NCI-H2107 treated with DMSO at 0.1 percent for 48 hours (cell line): ENCODE data around the gene TP73.
"Not testable (repeated sequence)": the region's sequence is repeated elsewhere in the genome, so short reads cannot be mapped to it uniquely, and the experiment has no call there.

ENCODE experiments used
- DNase-seq: peaks from one replicate; lab custom pipeline; 2025; ENCODE audit not compliant: unreplicated experiment; lab: John Stamatoyannopoulos, UW

The TP73 gene

GRCh38 chr1:3740752-3741151, 88.4 kb downstream of the TP73 start:
- DNase-seq, result no peak

- no peak for DNase-seq
Measured at GRCh38 chr1:3741566-3742438, 89.5 kb downstream of the TP73 start.

- no peak for DNase-seq
Measured at GRCh38 chr1:3742439-3743298, 90.4 kb downstream of the TP73 start.

- DNase-seq, result no peak
Measured at GRCh38 chr1:3743421-3743820, 91.1 kb downstream of the TP73 start.

GRCh38 chr1:3743826-3744225, 91.5 kb downstream of the TP73 start:
- no peak for DNase-seq

GRCh38 chr1:3744646-3745045, 92.3 kb downstream of the TP73 start:
- no peak for DNase-seq

- no peak for DNase-seq
Measured at GRCh38 chr1:3745071-3745470, 92.8 kb downstream of the TP73 start.

- DNase-seq, result no peak
Measured at GRCh38 chr1:3745590-3746381, 93.5 kb downstream of the TP73 start.

GRCh38 chr1:3746389-3746829, 94.1 kb downstream of the TP73 start:
- no peak for DNase-seq

- DNase-seq, result peak; percentile 4
Measured at GRCh38 chr1:3746830-3747521, 94.7 kb downstream of the TP73 start.

GRCh38 chr1:3747522-3747848, 95.2 kb downstream of the TP73 start:
- no peak for DNase-seq

GRCh38 chr1:3747903-3748302, 95.6 kb downstream of the TP73 start:
- DNase-seq, result no peak

- DNase-seq, result not testable (repeated sequence)
Measured at GRCh38 chr1:3748316-3748900, 96.1 kb downstream of the TP73 start.

- DNase-seq, result no peak
Measured at GRCh38 chr1:3749512-3749911, 97.2 kb downstream of the TP73 start.

GRCh38 chr1:3750741-3751140, 98.4 kb downstream of the TP73 start:
- DNase-seq, result no peak

GRCh38 chr1:3752400-3752945, 100.2 kb downstream of the TP73 start, which contains the start of gene CCDC27:
Gene CCDC27 (plus strand): TSS chr1:3752450. CDS start chr1:3752482, 32 bp downstream.
- DNase-seq, result no peak

- no peak for DNase-seq
Measured at GRCh38 chr1:3753656-3754454, 101.5 kb downstream of the TP73 start.

GRCh38 chr1:3756394-3756793, 104.1 kb downstream of the TP73 start:
- no peak for DNase-seq

GRCh38 chr1:3759164-3759563, 106.8 kb downstream of the TP73 start:
- DNase-seq, result no peak
